HUES48 (cell line): Measurements from ENCODE around the gene FAM193A.
A peak's percentile ranks its signal among the peaks of the same experiment; 100 is the strongest.
"Not testable (repeated sequence)": the region's sequence is repeated elsewhere in the genome, so short reads cannot be mapped to it uniquely, and the experiment has no call there.

ENCODE experiments used
- H3K27ac ChIP-seq: one replicate; pipeline ENCODE4 v1.7.0; 2013; ENCODE audit warnings: low read depth, low read length, inconsistent platforms
- H3K27me3 ChIP-seq: 2 replicates; pipeline ENCODE4 v1.6.1; 2013; ENCODE audit warnings: mild to moderate bottlenecking, low read length; ENCODE audit not compliant: control insufficient read depth, insufficient read depth
- H3K36me3 ChIP-seq: 2 replicates; pipeline ENCODE4 v1.6.1; 2013; ENCODE audit warnings: low read length; ENCODE audit not compliant: control insufficient read depth, insufficient read depth
- H3K4me1 ChIP-seq: 2 replicates; pipeline ENCODE4 v1.6.1; 2013; ENCODE audit warnings: mild to moderate bottlenecking, low read length; ENCODE audit not compliant: control insufficient read depth, insufficient read depth
- H3K4me3 ChIP-seq: 2 replicates; pipeline ENCODE4 v1.5.1; 2013; ENCODE audit warnings: mild to moderate bottlenecking, low read depth, low read length
- H3K9ac ChIP-seq: 2 replicates; pipeline ENCODE4 v1.6.1; 2013; ENCODE audit warnings: mild to moderate bottlenecking, low read depth, low read length, moderate library complexity
- H3K9me3 ChIP-seq: 2 replicates; pipeline ENCODE4 v1.6.1; 2013; ENCODE audit warnings: low read length; ENCODE audit not compliant: control insufficient read depth, insufficient read depth

Gene FAM193A

GRCh38 chr4:2516635-2517034 lies 19.8 kb upstream of the FAM193A start:
- H3K9me3 ChIP-seq: no peaks in the 10 kb centered on the region
- H3K4me1 ChIP-seq: no peaks in the 10 kb centered on the region
- H3K4me3 ChIP-seq: no peak overlapping the region
- no peaks in the 10 kb centered on the region for H3K27me3 ChIP-seq
- H3K27ac ChIP-seq: no peak overlapping the region
- no peak overlapping the region for H3K9ac ChIP-seq
- H3K36me3 ChIP-seq: peaks cover 48% of the 10 kb centered on the region

- Histone ChIP-seq H3K27me3 (no peaks in the 10 kb centered on the region), H3K9me3 (no peaks in the 10 kb centered on the region), H3K27ac (no peak overlapping the region), H3K4me3 (no peak overlapping the region), H3K4me1 (no peaks in the 10 kb centered on the region), H3K36me3 (no peaks in the 10 kb centered on the region), H3K9ac (no peak overlapping the region)
Measured at GRCh38 chr4:2526559-2526958, 9.9 kb upstream of the FAM193A start.

- Histone ChIP-seq H3K27ac (peak overlapping the region; percentile 91), H3K27me3 (no peaks in the 10 kb centered on the region)
Measured at GRCh38 chr4:2534904-2535375, 1.5 kb upstream of the FAM193A start.

GRCh38 chr4:2535376-2536192 lies 863 bp upstream of the FAM193A start:
- Histone ChIP-seq H3K9ac (peak overlapping the region; percentile 85), H3K4me3 (peak overlapping the region; percentile 82), H3K36me3 (peaks cover 3% of the 10 kb centered on the region; the same call in 1 of the 2 replicates), H3K9me3 (no peaks in the 10 kb centered on the region), H3K27ac (peak overlapping the region; percentile 91), H3K4me1 (peaks cover 11% of the 10 kb centered on the region), H3K27me3 (no peaks in the 10 kb centered on the region)

More at GRCh38 chr4:2534904-2535375, 1.5 kb upstream of the FAM193A start:
- Histone ChIP-seq H3K4me3 (peak overlapping the region; percentile 82), H3K4me1 (peaks cover 11% of the 10 kb centered on the region), H3K36me3 (peaks cover 3% of the 10 kb centered on the region; the same call in 1 of the 2 replicates), H3K9me3 (no peaks in the 10 kb centered on the region), H3K9ac (peak overlapping the region; percentile 85; the same call in 1 of the 2 replicates)

- peak overlapping the region; percentile 72 for H3K27ac ChIP-seq
- H3K4me3 ChIP-seq: peak overlapping the region; percentile 87
- H3K36me3 ChIP-seq: peaks cover 3% of the 10 kb centered on the region; the same call in 1 of the 2 replicates
- no peaks in the 10 kb centered on the region for H3K9me3 ChIP-seq
- H3K4me1 ChIP-seq: peaks cover 11% of the 10 kb centered on the region
- no peaks in the 10 kb centered on the region for H3K27me3 ChIP-seq
- peak overlapping the region; percentile 78 for H3K9ac ChIP-seq
Measured at GRCh38 chr4:2537011-2537830, 774 bp downstream of the FAM193A start.

- H3K9me3 ChIP-seq: not testable (repeated sequence)
Measured at GRCh38 chr4:2543580-2544191, 7.2 kb downstream of the FAM193A start.

GRCh38 chr4:2545321-2546013 lies 9.0 kb downstream of the FAM193A start:
- H3K4me1 ChIP-seq: no peaks in the 10 kb centered on the region
- H3K9me3 ChIP-seq: no peaks in the 10 kb centered on the region
- H3K36me3 ChIP-seq: no peaks in the 10 kb centered on the region

More at GRCh38 chr4:2543580-2544191, 7.2 kb downstream of the FAM193A start:
- H3K27me3 ChIP-seq, H3K9ac ChIP-seq, H3K4me1 ChIP-seq, H3K36me3 ChIP-seq, H3K4me3 ChIP-seq, H3K27ac ChIP-seq: not testable (repeated sequence)

GRCh38 chr4:2546286-2546823 lies 9.9 kb downstream of the FAM193A start:
- Histone ChIP-seq H3K9ac (no peak overlapping the region), H3K4me3 (no peak overlapping the region), H3K4me1 (no peaks in the 10 kb centered on the region), H3K9me3 (no peaks in the 10 kb centered on the region), H3K36me3 (no peaks in the 10 kb centered on the region), H3K27me3 (no peaks in the 10 kb centered on the region), H3K27ac (no peak overlapping the region)

More at GRCh38 chr4:2545321-2546013, 9.0 kb downstream of the FAM193A start:
- H3K9ac ChIP-seq: no peak overlapping the region
- no peak overlapping the region for H3K27ac ChIP-seq
- H3K27me3 ChIP-seq: no peaks in the 10 kb centered on the region
- H3K4me3 ChIP-seq: no peak overlapping the region

- H3K4me3 ChIP-seq, H3K4me1 ChIP-seq, H3K27me3 ChIP-seq, H3K9ac ChIP-seq, H3K9me3 ChIP-seq, H3K27ac ChIP-seq, H3K36me3 ChIP-seq: not testable (repeated sequence)
Measured at GRCh38 chr4:2546961-2547691, 10.7 kb downstream of the FAM193A start.
